ENCODE results near the gene ADAMTS12.

- TF ChIP-seq, protein P1, sequence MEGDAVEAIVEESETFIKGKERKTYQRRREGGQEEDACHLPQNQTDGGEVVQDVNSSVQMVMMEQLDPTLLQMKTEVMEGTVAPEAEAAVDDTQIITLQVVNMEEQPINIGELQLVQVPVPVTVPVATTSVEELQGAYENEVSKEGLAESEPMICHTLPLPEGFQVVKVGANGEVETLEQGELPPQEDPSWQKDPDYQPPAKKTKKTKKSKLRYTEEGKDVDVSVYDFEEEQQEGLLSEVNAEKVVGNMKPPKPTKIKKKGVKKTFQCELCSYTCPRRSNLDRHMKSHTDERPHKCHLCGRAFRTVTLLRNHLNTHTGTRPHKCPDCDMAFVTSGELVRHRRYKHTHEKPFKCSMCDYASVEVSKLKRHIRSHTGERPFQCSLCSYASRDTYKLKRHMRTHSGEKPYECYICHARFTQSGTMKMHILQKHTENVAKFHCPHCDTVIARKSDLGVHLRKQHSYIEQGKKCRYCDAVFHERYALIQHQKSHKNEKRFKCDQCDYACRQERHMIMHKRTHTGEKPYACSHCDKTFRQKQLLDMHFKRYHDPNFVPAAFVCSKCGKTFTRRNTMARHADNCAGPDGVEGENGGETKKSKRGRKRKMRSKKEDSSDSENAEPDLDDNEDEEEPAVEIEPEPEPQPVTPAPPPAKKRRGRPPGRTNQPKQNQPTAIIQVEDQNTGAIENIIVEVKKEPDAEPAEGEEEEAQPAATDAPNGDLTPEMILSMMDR (IDR thresholded peaks at IDR 0.05 in 2 of 3, conservative IDR thresholded peaks at IDR 0.05 in 1 of 3; ENCODE audit: borderline replicate concordance in 1 of 3, insufficient read depth in 1 of 3, low read depth in 2 of 3, low read length in 2 of 3), result no peak
- TF ChIP-seq EZH2 (IDR thresholded peaks at IDR 0.05), result no peak
- TF ChIP-seq MAX (IDR thresholded peaks at IDR 0.05), result no peak
Measured at GRCh38 chr5:33941090-33941489, 49.3 kb upstream of the ADAMTS12 start.

Measured in HCT116 (cell line).